GM12878 (cell line): ENCODE results near the gene CREB3L1. TPM values are rescaled to one million over a fixed set of nuclear protein-coding genes. Genes with fewer than 3 reads are reported as not detected.

ENCODE experiments used
- ATAC-seq: fragments of 200-7000 bp; cut with Tn5 transposase; 3 replicates; pipeline ENCODE4 v1.9.1; 2020; ENCODE audit warnings: mild to moderate bottlenecking, moderate library complexity
- BruUV-seq: library from RNA; stranded (reverse); fragments of 400-500 nt; replicated peaks from 2 replicates; lab custom pipeline; 2021; lab: Mats Ljungman, UMichigan
- CTCF ChIA-PET: fragments of 300-600 bp; sonication (Branson Sonifier 250); formaldehyde crosslinking; extraction: SDS; loops from one replicate; lab custom pipeline; 2021; ENCODE audit warnings: inconsistent platforms; lab: Yijun Ruan, JAX
- POLR2A ChIA-PET: fragments of 350-600 bp; formaldehyde crosslinking; extraction: SDS; loops from one replicate; lab custom pipeline; 2021; ENCODE audit warnings: inconsistent platforms; lab: Charles Lee
- RAD21 ChIA-PET: fragments of 300-600 bp; sonication (Branson Sonifier 250); formaldehyde crosslinking; loops from one replicate; lab custom pipeline; 2023; ENCODE audit warnings: antibody characterized with exemption; ENCODE audit not compliant: unreplicated experiment; lab: Charles Lee
- SMC1A ChIA-PET: fragments of 300-600 bp; sonication (Branson Sonifier 250); formaldehyde crosslinking; loops from one replicate; lab custom pipeline; 2023; ENCODE audit not compliant: unreplicated experiment, uncharacterized antibody; lab: Charles Lee
- DNase-seq: peaks from one replicate; pipeline ENCODE4 v3.0.0-alpha.2; 2011; ENCODE audit warnings: low read depth, low spot score
- FAIRE-seq: peaks from 3 replicates; lab custom pipeline; 2011; peaks lifted over from hg19 to GRCh38; lab: Jason Lieb, UNC
- H2AFZ ChIP-seq: 2 replicates; pipeline ENCODE4 v1.6.0; 2011; ENCODE audit warnings: low read depth, low read length, control low read depth; ENCODE audit not compliant: control insufficient read depth
- H3K27ac ChIP-seq: 2 replicates; pipeline ENCODE4 v1.5.1; 2011; ENCODE audit warnings: control low read depth; ENCODE audit not compliant: control insufficient read depth, insufficient read depth
- H3K27me3 ChIP-seq, 2 experiments: replicated peaks in 1 of 2; 2 replicates each; pipeline versions ENCODE4 v1.6.0 to v1.6.1; 2011; ENCODE audit warnings: low read length in 1 of 2; ENCODE audit not compliant: control insufficient read depth in 2 of 2, insufficient read depth in 2 of 2
- H3K36me3 ChIP-seq, 2 experiments: 2 replicates each; pipeline ENCODE4 v1.5.1; 2011; ENCODE audit warnings: low read length in 1 of 2; ENCODE audit not compliant: control insufficient read depth in 2 of 2, insufficient read depth in 2 of 2
- H3K4me1 ChIP-seq: 2 replicates; pipeline ENCODE4 v1.6.1; 2011; ENCODE audit warnings: mild to moderate bottlenecking, low read length, moderate library complexity, mixed read lengths; ENCODE audit not compliant: control insufficient read depth, insufficient read depth
- H3K4me2 ChIP-seq: 2 replicates; pipeline ENCODE4 v1.6.0; 2011; ENCODE audit warnings: control low read depth; ENCODE audit not compliant: control insufficient read depth, insufficient read depth
- H3K4me3 ChIP-seq: fragments of 200-600 bp; sonication (generic); 2 replicates; pipeline ENCODE4 v1.5.1; 2016
- H3K79me2 ChIP-seq: 2 replicates; pipeline ENCODE4 v1.6.0; 2011; ENCODE audit warnings: low read length; ENCODE audit not compliant: control insufficient read depth, insufficient read depth
- H3K9ac ChIP-seq: 2 replicates; pipeline ENCODE4 v1.8.0; 2011; ENCODE audit warnings: low read length, control low read depth, mixed read lengths; ENCODE audit not compliant: control insufficient read depth, insufficient read depth
- H3K9me3 ChIP-seq: replicated peaks from 3 replicates; pipeline ENCODE4 v1.5.1; 2011; ENCODE audit warnings: mild to moderate bottlenecking, low read length; ENCODE audit not compliant: control insufficient read depth, insufficient read depth
- H4K20me1 ChIP-seq: 2 replicates; pipeline ENCODE4 v1.6.0; 2011; ENCODE audit not compliant: control insufficient read depth, insufficient read depth
- BHLHE40 ChIP-seq, 2 experiments: fragments of 450-650 bp in 1 of 2; IDR thresholded peaks; 2 replicates each; pipeline ENCODE4 v1.6.1; 2011 to 2017; ENCODE audit warnings: low read depth in 2 of 2, borderline replicate concordance in 1 of 2, improper control_type of control experiment in 1 of 2, low read length in 1 of 2, mild to moderate bottlenecking in 1 of 2
- LARP7 ChIP-seq: fragments of 450-650 bp; IDR thresholded peaks from 2 replicates; pipeline ENCODE4 v1.6.1; 2017; ENCODE audit warnings: mild to moderate bottlenecking
- SPI1 ChIP-seq: IDR thresholded peaks from 2 replicates; pipeline ENCODE4 v1.6.1; 2011; ENCODE audit warnings: low read depth, mild to moderate bottlenecking, low read length, moderate library complexity, borderline replicate concordance; ENCODE audit not compliant: insufficient read depth
- SREBF2 ChIP-seq: IDR thresholded peaks from 2 replicates; pipeline ENCODE4 v1.6.1; 2012; ENCODE audit warnings: mild to moderate bottlenecking, low read length
- SUPT20H ChIP-seq: IDR thresholded peaks from 2 replicates; pipeline ENCODE4 v1.6.1; 2011; ENCODE audit warnings: low read depth, mild to moderate bottlenecking, low read length, moderate library complexity, borderline replicate concordance; ENCODE audit not compliant: control insufficient read depth
- ZBED1 ChIP-seq: IDR thresholded peaks from 2 replicates; pipeline ENCODE4 v1.6.1; 2016; ENCODE audit warnings: borderline replicate concordance
- whole genome bisulfite sequencing: methylation state at CpG from one replicate; pipeline ENCODE4 v1.1.6; 2016; ENCODE audit warnings: low lambda C conversion rate; ENCODE audit not compliant: insufficient replicate concordance, insufficient coverage; ENCODE audit errors: missing lambda C conversion rate; 5-methylcytosine and 5-hydroxymethylcytosine counted together
- in situ Hi-C: fragments of 300-500 bp; cut with MboI; formaldehyde crosslinking; loops from 9 replicates; pipeline ENCODE4 v1.14.3; 2018; ENCODE audit warnings: mixed read lengths
- intact Hi-C: fragments of 100-400 bp; cut with micrococcal nuclease; formaldehyde crosslinking; loops from one replicate; pipeline ENCODE4 v1.14.2; 2022; ENCODE audit not compliant: unreplicated experiment
- polyA plus RNA-seq, 11 experiments: library from polyadenylated mRNA; depleted of rRNA in 4 of 11; unstranded in 6 of 11; stranded (reverse) in 5 of 11; fragments of >200 nt; fragmentation: Nextera tagmentation in 4 of 11; fragmentation: Illumina TruSeq in 1 of 11; extraction: Ambion mirVana in 4 of 11; extraction: Trizol in 1 of 11; gene quantifications; 1 replicate in 1 of 11; 2 replicates in 10 of 11; pipeline versions ENCODE4 v1.2.1 to v1.2.3, GENCODE V29; 2011 to 2016; ENCODE audit warnings: inconsistent platforms in 2 of 11, missing spikeins in 2 of 11, low read depth in 1 of 11
- total RNA-seq, 4 experiments: library from RNA; depleted of rRNA in 3 of 4; stranded (reverse); fragments of >200 nt in 3 of 4; fragmentation: Illumina TruSeq in 1 of 4; extraction: Trizol in 1 of 4; gene quantifications; 2 replicates each; pipeline versions ENCODE4 v1.2.1 to v1.2.3, GENCODE V29; 2013 to 2021

The CREB3L1 gene
- total and polyA plus RNA-seq, 10 of the 15 experiments (the other 5 are each of a cell fraction or from before 2014, with no cell fraction given) = 0.03 to 1.4 (median 0.22) TPM

GRCh38 chr11:46362156-46363030, 84.9 kb downstream of the CREB3L1 start:
- in situ Hi-C loops (no loop called here), intact Hi-C loops (no loop called here)
- Histone ChIP-seq H3K9me3 (no peaks in the 10 kb centered on the region), H4K20me1 (no peaks in the 10 kb centered on the region), H2AFZ (no peak overlapping the region), H3K27me3 (no peaks in the 10 kb centered on the region), H3K27ac (peak overlapping the region; percentile 90), H3K9ac (peak overlapping the region; percentile 86), H3K4me2 (peak overlapping the region; percentile 86), H3K4me3 (peak overlapping the region; percentile 65), H3K36me3 (peaks cover 0 to 8% of the 10 kb centered on the region in 2 experiments; a peak in 3 of 4 replicates), H3K4me1 (peaks cover 20% of the 10 kb centered on the region), H3K79me2 (peaks cover 27% of the 10 kb centered on the region)
- FAIRE-seq = no peak
- ChIA-PET CTCF (interaction anchor here (1.1 to 15.2 kb wide), 5 partner anchors 11 to 119 kb away, joined by 3 to 423 read pairs (median 5); partner anchors contain the start of gene DGKZ), SMC1A (interaction anchor here (0.9 to 6.0 kb wide), 4 partner anchors 12 to 176 kb away, joined by 3 to 70 read pairs (median 4); no protein-coding TSS in a partner anchor), POLR2A (interaction anchor here (1.1 to 3.2 kb wide), 2 partner anchors 14 to 124 kb away, joined by 5 to 32 read pairs; partner anchors contain the start of gene DGKZ), RAD21 (interaction anchor here (1.2 to 3.1 kb wide), 5 partner anchors 10 to 115 kb away, joined by 3 to 38 read pairs (median 6); partner anchors contain the start of gene DGKZ)
- ATAC-seq = peak; percentile 4
- no peak for TF ChIP-seq ZBED1
- 0 out of 2 replicates have a peak, but pooled peaks have one; percentile 33 for TF ChIP-seq LARP7
- no peak for TF ChIP-seq SREBF2
- TF ChIP-seq BHLHE40 (IDR thresholded peaks at IDR 0.05; ENCODE audit: borderline replicate concordance in 1 of 2, low read depth in 2 of 2, low read length in 1 of 2) = peak in 1 of 2 experiments; percentile 52; a peak in 1 of 4 replicates
- TF ChIP-seq SPI1 = peak; percentile 12; the same call in 1 of the 2 replicates
- TF ChIP-seq SUPT20H = no peak
- WGBS = 85% methylated on average over 20 of the region's 20 CpGs
- no TSS peak for BruUV-seq
- no peak for DNase-seq
